ENCODE data around the gene ADCY7.

The ADCY7 gene

DNA sequence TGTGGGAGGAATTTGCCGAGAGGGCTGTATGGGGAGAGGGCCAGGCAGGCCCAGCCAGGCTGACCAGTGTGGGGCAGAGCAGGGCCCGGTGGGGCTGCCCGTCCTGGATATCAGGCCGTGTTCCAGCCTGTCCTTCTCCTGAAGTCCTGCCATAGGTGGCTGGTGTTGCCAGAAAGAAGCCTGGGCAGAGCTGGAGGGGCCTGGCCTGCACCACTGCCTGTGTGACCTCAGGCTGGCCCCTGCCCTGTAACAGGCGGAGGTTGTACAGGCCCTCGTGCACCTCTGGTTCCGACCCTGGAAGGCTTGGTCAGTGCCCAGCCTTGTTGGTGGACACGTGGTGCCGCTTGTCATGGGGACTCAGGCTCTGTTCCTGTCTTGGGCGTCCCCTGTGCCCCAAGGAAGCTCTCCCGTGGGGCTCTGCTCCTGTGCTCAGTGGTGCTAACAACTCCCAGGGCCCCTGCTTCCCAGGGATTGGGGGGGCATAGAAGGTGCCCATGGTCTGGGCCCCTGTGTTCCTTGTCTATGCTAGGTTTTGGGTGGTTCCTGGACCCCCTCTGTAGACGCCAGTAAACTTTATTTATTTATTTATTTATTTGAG lies 33.3 kb downstream of the ADCY7 start:
- DNase-seq: no peak

GRCh38 chr16:50300942-50301625 lies 34.7 kb downstream of the ADCY7 start:
- DNase-seq: no peak

DNA sequence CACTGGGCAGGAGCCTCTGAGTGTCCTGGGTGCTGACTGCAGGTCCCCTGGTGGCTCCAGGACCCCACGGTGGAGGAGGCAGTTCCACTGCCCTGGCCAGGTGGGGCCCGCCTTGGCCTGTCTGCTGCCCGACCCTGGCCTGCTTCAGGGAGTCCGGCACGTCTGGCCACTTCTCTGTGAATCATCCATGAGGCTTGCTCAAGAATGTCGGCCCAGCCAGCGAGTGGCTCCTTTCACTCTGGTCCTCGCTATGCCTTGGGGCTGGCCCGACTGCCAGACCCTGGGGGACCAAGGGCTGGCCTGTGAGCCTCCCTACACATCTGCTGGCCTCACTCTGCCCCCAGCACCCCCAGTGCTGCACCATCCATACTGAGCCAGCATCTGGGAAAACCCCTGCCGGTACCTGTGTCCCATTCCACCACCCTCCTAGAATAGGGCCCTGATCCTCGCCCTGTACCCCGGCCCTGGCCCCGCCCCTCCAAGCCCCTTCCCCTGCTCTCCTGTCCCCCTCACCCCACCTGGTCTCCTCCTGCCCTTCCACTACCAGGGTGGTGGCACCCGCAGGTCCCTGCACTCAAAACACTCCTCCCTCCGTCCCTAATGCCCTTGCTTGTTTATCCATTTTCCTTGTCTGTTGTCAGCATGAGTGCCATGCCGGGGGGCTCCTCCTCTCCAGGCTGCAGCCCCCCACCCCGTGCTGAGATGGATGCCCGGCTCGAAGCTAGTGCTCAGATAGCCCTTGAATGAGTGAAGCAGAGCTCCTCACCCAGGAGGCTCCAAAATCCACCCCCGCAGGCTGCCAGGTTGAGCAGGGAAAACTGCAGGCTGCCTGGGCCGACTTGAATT lies 35.5 kb downstream of the ADCY7 start:
- no peak for DNase-seq

- no peak for DNase-seq
Measured at GRCh38 chr16:50302472-50303005, 36.2 kb downstream of the ADCY7 start.

GRCh38 chr16:50303041-50303604 lies 36.8 kb downstream of the ADCY7 start:
- no peak for DNase-seq

- no peak for DNase-seq
Measured at GRCh38 chr16:50303605-50304466, 37.5 kb downstream of the ADCY7 start.

DNA sequence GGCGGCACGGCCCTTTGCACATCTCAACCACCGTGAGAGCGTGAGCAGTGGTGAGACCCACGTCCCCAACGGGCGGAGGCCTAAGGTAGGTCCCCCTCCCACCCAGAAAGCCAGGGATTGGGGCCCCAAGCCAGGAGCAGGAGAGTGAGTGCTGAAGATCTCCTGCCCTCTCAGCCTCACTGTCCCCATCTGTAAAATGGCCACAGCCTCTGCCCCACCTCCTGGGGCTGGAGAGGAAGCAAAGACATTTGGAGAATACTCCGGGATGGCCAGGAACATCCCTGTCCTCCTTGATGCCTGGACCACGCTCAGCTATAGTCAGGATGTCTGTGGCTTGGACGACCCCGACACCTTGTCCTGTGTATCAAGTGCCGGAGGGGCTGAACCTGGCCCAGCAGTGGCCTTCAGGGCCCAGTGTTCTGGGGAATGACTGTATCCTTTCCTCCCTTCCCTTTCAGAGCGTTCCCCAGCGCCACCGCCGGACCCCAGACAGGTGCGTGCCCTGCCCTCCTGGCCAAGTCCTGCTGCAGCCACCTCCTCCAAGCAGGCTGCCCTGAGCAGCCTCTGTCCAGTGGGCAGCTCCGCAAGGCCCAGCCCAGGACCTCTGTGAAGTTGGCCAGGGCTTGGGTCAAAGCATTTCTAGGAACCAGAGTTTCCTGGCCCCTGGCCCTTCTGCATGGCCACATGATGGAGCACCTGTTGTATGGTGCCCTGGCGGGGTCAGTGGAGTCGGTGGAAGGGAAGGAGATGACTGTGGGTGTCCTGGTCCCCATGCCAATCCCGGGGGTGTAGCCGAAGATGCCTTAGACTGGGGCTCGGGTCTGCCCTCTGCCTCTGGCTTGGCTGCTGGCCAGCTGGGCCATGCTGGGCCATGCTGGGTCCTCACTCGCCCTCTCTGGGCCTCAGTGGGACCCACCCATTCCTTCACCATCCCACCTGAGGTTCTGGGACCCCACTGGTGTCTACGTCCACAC lies 38.4 kb downstream of the ADCY7 start:
- DNase-seq: no peak

- no peak for DNase-seq
Measured at GRCh38 chr16:50305441-50306061, 39.2 kb downstream of the ADCY7 start.

- DNase-seq: no peak
Measured at GRCh38 chr16:50306287-50306686, 39.9 kb downstream of the ADCY7 start.

- DNase-seq: no peak
Measured at GRCh38 chr16:50308237-50308965, 42.0 kb downstream of the ADCY7 start.

DNA sequence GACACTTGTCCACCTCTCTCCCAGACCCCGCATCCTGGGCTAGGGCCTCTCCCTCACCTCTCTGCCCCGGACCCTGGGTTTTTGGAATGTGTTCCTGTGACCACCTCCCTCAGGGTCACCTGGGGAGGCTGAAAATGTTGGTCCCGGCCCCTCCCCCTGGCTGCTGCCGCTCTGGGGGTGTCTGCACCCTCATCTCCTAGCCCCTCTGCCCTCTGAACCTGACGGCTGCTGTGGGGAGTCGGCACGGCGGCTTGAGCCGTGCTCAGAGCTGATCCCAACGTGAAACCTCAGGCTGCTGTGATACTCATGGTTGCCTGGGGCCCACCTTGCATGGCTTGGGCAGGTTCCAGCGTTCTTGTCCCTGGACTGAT lies 42.8 kb downstream of the ADCY7 start:
- no peak for DNase-seq

DNA sequence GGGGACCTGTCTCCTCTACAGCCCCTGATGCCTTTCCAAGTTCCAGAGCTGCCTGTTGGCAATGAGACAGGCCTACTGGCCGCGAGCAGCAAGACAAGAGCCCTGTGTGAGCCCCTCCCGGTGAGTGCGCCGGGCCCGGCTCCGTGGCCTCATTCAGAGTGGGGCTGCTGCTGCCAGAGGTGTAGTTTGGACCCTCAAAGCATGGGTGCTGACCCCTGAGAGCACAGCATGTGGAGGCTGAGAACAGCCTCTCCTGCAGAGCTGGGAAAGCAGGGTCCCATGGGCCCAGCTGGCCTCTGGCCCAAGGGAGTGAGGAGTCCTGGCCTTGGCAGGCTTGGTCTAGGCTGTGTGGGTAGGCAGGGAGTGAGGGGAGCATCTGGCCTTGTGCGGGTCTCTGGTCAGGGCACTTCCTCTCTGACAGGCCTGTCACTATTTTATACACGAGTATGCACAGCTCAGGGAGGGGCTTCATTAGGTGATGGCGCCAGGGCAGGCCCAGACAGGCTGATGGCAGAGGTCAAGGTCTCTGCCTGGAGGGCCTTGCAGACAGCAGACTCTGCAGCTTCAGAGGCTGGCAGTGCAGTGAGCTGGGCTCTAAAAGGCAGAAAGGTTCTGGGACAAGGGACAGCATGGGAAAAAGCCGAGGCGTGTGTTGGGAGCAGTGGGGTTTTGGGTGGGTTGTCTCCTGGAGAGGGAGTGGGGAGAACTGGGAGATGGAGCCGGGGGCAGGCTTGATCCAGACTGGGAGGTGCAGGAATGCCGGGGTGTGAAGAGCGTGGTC lies 43.4 kb downstream of the ADCY7 start:
- DNase-seq: peak in 1 of 14 donors; percentile 15

GRCh38 chr16:50310308-50311133 lies 44.2 kb downstream of the ADCY7 start:
- no peak for DNase-seq

GRCh38 chr16:50311134-50311528 lies 44.8 kb downstream of the ADCY7 start:
- DNase-seq: no peak

DNA sequence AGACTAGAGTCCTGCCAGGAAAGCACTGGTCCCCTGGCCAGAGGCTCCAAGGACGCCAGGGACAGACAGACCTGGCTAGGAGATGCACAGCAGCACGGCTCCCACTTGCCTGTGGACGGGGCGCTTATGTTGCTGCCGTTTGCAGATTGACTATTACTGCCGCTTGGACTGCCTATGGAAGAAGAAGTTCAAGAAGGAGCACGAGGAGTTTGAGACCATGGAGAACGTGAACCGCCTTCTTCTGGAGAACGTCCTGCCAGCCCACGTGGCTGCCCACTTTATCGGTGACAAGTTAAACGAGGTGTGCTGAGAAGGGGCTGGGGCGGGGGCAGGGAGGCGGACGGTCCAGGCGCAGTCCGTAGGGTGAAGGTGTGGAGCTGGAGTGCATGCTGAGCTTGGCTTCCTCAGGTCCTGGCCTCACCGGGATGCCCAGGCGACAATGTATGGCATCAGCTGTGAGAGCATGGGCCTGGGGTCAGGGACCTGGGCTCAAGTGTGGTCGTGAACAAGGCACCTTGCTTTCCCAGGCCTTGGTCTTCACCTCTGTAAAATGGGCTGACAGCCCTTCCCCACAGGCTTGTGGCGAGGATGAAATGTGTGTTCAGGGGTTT lies 45.6 kb downstream of the ADCY7 start:
- no peak for DNase-seq

DNA sequence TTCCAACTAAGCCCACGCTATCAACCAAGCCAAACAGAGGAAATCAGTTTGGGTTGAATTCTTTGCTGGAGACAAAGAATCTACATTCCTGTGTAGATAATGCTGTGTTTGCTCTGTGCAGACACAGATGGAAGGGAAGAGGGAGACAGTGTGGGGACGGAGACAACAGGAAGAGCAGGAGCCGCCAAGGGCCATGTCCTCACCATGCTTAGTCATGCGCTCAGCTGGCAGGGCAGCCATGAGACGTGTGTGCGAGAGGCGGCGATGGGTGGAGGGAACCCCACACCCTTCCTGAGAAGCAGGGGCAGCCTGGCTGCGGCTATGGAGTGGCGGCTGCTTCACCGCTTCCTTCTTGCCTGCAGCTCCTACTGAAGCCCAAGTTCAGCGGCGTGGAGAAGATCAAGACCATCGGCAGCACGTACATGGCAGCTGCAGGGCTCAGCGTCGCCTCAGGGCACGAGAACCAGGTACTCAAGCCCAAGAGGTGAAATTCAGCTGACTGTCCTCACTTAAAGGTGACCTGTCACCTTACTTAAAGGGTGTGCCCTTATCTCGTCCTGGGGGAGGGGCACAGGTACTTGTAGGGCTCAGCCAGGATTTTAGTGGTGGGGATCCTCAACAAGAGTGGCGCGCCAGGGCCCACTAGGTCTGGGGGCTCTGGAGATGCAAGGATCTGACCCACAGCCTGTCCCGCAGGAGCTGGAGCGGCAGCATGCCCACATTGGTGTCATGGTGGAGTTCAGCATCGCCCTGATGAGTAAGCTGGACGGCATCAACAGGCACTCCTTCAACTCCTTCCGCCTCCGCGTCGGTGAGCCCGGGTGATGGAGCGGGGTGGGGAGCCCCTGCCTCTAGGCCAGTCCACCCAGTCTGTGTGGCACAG lies 47.5 kb downstream of the ADCY7 start:
- peak in 2 of 14 donors; percentile 16 to 55 for DNase-seq
